ENCODE data around the gene CPB2. TPM values are rescaled to one million over a fixed set of nuclear protein-coding genes. Genes with fewer than 3 reads are reported as not detected.
A peak's percentile ranks its signal among the peaks of the same experiment; 100 is the strongest.

CPB2 gene
- polyA plus RNA-seq, 4 donors, result 0.16 to 1.8 (median 0.20) TPM

DNA sequence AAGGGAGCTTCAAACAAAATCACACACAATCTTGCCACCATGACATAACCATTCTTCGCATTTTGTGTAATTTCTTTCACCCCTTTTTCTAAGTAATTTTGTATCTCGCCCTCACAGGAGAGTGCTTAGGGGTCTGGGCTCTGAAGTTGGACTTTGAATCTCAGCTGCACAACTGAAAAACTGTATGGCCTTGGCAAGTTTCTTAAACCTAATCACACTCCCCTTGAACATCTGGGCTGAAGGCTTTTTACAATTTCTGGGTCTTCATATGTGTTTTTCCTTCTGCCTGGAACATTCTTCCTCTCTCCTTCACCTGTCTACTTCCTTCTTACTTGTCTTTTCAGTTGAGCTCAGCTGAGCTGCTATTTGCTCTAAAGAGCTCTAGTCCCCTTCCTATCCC, 24.3 kb upstream of the CPB2 start:
- no peak for DNase-seq (ENCODE audit: low read depth in 4 of 4, low spot score in 2 of 4)

DNA sequence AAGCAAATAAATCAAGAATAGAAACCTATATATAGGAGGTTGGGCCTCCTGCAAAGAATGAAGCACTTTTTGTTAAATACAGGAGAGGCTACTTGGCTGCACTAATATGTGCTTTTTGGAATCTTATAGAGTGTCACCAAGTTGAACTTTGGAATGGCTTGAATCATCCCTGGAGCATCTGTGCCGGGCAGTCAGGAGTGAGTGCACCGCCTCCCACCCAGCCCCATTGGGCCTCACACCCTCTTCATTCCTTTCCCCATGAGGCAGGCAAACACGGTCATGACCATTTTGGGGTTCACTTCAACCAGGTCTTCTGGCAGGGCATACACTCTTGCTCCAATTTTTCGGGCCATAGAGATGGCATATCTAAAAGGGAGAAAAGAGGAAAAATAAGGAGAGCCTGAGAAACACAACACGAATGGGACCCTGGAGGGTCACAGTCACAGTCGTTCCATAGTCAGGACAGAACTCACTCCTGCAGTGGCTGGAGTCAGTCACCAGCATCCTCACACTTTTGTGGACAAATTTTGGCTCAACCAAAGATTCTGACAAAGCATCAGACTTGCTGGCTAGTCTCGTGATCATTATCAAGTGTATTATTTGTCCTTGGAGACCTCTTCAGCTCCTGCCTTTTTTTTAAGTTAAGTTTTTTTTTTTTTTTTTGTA, 22.7 kb upstream of the CPB2 start:
- DNase-seq (ENCODE audit: low read depth in 4 of 4, low spot score in 2 of 4), result no peak

DNA sequence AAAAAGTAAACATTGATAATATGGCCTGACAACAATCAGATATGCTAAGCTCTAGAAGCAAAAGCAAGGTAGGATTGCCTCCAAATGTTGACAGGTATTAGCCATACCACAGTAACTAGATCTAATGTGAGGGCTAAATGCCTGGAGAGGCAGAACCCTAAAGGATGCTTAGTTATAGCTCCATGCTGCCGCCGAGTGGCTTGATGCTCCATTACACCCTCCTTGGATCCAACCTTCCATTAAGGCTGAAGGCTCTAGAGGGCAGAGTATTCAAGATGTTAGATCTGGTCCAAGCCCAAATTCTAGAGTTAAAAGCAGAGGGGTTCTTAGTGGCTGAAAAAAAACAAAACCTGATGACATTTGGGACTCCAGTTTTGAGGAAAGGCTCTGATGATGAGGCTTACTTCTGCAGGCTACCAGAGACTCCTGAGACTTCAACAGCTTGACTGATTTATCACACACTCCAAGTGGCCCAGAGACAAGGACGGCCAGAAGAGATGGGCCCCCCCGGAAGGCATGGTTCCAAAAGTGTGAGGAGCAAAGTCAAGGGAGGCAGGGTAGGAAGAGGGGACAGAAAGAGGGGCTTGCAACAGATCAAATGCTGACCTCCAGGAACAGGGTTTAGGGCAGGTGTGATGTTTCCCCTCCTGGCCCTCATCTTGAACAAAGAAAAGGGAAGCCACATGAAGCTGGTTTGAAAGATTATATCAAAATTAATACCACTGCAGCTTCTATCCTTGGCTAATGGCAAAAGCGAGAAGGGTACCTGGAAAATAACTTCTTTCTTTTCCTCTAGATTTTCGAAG, 21.9 kb upstream of the CPB2 start:
- peak in 3 of 4 donors; percentile 42 to 78 (median 67) for DNase-seq (ENCODE audit: low read depth in 4 of 4, low spot score in 2 of 4)

DNA sequence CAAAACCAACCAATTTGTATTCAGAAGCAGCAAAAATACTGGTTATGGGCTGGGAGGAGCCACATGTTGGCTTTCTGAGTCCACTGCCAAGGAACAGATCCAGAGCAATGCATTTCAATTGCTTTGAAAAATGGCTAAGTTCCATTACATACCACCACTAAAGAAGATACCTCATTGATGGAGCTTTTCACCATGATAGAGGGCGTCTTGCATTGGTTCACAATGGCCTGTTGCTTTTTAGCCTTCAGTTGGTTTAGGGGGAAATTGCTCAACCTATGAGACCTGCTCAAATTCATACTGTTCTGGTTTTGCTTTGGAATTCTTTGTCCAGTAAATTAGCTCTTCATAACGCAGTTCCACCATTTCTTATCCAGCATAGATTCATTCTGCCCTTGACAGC, 21.2 kb upstream of the CPB2 start:
- no peak for DNase-seq (ENCODE audit: low read depth in 4 of 4, low spot score in 2 of 4)

DNA sequence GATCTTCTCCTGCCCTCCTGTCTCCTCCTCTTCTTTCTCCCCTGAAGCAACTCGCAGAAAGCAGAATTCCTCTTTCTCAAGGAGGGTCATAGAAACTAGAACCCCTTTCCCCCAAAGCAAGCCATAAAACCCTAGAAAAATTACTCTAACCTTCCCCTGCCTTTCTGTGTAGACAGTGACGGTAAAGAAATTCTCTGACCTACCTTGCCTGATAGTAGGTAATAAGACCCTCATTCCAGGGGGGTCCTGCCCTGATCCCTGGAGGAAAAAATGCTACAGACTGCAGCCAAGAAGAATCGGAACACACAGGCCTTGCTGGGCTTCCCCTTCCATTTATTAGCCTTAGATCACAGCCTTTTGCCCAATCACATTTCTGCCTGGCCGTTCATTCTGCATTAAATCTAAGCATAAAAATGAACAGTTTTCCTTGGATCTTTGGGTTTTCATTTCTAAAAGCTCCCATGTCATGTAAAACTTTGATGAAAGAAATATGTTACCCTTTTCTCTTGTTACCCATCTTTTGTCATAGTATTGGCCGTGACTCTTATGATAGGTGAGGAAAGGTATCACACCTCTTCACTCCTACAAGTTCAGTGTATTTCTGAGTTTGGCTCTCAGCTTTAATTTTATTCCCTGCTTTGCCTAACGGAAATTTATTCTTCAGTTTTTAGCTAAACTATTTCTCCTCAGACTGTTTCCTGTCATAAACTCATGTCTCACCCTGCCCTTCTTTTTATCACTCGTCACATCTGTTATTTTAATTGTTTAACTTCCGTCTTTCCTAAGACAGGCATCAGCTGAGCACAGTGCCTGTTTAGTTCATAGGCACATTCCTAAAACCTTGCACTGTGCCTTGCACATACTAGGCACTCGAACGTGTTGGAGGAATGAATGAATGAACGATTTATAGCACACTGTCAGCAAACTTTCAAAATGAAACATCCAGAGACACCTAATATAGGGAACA, 20.4 kb upstream of the CPB2 start:
- DNase-seq (ENCODE audit: low read depth in 4 of 4, low spot score in 2 of 4), result no peak

DNA sequence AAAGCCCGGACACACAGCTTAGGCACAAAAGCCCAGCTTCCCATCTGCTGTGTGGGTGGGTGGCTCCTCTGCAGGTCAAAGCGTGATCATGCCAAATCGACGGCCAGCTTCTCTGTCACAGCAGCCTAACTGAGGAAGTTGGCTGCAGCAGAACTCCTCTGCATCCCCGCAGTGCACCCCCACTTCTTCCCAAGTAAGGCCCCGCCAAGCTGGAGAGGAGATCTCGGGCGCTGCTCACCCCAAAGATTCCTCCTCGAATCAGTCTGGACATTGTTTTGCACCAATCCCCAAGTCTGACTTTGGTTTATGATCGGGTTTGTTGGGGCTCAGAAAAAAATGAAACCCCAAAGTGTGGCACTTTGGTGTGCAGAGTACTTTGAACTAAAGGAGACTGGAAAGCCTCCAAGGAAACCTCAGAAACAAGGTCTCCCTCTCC, 19.7 kb upstream of the CPB2 start:
- no peak for DNase-seq (ENCODE audit: low read depth in 4 of 4, low spot score in 2 of 4)

DNA sequence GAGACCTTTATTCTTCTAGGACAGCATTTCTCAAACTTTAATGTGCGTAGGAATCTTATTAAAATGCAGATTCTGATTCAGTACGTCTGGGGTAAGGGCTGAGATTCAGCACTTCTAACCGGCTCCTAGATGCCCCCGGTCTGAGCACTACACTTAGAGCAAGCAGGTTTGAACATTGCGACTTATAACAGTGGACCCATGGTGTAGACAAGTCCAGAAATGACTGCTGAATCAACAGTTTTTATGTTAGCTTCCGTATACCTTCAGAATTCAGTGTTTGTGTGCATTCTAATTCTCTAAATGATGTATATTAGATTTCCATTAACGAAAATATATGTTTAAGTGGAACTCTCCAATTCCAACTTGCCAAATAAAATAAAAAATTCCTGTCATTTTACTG, 17.5 kb upstream of the CPB2 start:
- no peak for DNase-seq (ENCODE audit: low read depth in 4 of 4, low spot score in 2 of 4)

DNA sequence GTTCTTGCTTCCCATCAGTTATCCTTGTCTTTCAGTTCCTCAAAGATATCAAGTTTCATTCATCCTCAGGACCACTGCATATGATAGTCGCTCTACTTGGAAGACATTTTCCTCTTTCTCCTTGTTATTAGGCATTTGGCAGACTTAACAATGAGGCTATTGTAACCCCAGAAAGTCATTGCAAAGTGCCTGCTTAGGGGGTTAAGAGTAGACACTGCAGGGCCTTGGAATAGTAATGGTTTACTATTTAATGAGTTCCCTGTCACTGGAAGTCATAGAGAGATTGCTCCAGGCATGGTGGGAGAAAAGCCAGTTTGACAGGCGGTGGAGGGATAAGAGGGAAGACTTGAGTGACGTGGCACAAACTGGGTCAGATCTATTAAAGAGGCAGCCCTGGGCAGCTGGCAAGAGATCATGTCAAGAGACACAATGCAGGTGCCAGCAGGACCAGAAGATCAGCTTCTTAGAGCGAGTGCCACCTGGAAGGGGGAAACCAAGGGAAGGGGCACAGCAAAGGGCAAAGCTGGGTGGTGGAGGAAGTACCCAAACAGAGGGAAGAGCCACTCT, 16.8 kb upstream of the CPB2 start:
- no peak for DNase-seq (ENCODE audit: low read depth in 4 of 4, low spot score in 2 of 4)

DNA sequence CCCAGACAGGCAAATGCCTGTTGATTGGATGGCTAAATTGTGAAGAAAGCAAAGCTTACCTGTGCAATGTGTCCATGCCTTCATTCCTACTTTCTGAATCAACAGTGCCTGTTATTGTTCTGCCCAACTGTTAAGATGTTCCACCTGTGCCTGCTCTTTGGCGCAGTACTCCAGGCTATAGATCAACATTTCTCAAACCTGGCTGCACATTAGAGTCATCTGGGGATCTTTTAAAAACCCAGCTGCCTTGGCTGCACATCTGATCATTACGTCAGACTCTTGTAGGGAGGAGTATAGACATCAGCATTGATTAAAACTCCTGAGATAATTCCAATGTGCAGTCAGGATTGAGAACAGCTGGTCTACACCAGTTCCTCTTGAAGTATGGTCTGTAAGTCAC, 16.2 kb upstream of the CPB2 start:
- no peak for DNase-seq (ENCODE audit: low read depth in 4 of 4, low spot score in 2 of 4)

DNA sequence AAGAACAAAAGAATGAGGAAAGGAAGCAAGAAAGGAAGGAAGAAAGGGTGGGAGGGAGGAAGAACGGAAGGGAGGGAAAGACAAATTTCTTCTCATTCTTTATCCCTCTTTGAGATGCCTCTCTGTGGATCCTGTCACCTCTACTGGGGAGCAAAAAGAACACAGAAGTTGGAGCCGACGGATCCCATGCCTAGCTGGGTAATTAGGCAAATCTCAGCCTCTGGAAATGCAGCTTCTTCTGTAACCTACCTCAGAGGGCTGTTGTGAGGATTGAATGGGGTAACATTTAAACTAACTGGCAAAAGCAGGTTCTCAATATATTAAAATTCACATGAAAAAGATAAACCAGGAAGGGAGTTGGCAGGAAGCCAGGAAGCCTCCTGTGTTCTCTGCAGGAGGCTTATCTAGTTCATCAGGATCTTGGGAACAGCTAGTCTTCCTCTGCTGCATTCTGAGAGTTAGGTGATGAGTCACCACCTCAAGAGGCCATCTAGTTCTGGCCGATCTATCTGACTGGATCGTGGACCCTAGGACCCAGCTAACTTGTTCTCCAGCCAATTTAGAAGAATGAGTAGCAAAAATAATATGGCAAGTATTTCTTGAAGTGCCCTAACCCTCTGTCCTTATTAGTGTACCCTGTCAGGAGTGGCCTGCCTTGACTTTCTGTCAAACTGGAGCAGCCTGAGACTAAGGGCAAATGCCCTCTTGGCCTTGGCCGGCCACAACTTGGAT, 15.2 kb upstream of the CPB2 start:
- no peak for DNase-seq (ENCODE audit: low read depth in 4 of 4, low spot score in 2 of 4)

DNA sequence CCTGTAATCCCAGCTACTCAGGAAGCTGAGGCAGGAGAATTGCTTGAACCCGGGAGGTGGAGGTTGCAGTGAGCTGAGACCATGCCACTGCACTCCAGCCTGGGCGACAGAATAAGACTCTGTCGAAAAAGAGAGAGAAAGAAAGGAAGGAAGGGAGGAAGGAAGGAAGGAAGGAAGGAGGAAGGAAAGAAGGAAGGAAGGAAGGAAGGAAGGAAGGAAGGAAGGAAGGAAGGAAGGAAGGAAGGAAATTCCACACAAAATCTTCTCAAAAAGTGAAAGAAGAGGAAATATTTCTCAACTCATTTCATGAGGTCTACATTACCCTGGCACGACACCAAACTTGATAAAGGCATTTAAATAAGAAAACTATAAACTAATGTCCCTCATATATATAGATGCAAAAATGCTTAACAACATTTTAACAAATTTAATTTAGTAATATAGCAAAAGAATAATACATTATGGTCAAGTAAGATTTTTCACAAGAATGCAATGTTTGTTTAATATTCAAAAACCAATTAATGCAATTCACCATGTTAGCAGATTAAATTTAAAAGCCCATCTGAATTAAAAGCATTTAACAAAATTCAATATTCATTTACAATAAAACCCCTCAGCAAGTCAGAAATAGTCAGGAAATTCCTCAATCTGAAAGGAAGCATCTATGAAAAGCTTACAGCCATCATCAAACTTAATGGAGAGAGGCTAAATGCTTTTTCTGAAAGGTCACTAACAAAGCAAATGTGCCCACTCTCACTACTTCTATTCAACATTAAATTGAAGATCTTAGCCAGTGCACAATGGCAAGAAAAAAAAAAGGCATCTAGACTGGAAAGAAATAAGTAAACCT, 12.0 kb upstream of the CPB2 start:
- no peak for DNase-seq (ENCODE audit: low read depth in 4 of 4, low spot score in 2 of 4)

DNA sequence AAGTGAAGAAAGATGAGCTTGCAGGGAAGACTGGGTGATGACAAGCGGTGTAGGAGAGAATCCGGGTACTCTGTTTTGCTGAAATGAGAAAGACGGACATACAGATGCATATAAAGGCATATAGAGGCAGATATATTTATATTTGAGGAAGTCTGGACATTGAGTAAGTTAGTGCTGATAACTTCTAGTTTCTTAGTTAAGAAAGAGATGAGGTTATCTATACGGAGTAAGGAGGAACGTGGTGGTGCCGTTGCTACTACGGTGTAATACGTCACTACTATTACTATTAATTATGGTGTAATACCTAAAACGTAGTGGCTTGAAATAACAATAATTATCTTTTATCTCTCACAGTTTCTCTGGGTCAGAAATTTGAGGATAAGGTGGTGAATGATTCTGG, 9.8 kb upstream of the CPB2 start:
- no peak for DNase-seq (ENCODE audit: low read depth in 4 of 4, low spot score in 2 of 4)

DNA sequence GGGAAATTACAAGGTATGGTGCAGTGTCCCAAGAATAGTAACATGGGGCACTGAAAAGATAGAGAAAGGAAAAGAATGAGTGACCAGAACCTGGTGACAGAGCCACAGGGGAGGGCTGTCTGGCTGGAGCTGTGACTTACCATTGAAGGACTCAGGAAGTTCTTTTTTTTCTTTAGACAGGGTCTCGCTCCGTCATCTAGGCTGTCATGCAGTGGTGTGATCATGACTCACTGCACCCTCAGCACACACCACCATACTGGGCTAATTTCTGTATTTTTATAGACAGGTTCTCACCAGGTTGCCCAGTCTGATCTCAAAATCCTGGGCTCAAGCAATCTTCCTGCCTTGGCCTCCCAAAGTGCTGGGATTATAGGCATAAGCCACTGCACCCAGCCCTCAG, 8.8 kb upstream of the CPB2 start:
- DNase-seq (ENCODE audit: low read depth in 4 of 4, low spot score in 2 of 4), result no peak

DNA sequence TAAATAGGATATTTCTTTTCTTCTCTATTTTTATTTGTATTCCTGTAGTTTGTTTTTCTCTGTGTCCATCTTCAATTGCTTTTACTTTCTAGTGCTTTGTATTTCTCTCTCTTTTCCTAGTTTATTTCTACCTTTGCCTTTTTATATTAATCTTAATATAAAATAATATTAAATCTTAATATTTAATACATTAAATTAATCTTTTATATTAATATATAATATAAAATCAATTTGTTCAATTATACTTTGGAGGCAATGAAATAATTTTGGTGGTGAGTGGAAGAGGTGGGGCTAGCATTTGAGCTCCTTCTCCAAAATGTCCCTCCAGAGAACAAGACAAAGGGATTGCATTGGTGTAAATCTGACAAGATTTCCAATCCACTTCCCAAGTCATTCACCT, 6.3 kb upstream of the CPB2 start:
- DNase-seq (ENCODE audit: low read depth in 4 of 4, low spot score in 2 of 4), result no peak

DNA sequence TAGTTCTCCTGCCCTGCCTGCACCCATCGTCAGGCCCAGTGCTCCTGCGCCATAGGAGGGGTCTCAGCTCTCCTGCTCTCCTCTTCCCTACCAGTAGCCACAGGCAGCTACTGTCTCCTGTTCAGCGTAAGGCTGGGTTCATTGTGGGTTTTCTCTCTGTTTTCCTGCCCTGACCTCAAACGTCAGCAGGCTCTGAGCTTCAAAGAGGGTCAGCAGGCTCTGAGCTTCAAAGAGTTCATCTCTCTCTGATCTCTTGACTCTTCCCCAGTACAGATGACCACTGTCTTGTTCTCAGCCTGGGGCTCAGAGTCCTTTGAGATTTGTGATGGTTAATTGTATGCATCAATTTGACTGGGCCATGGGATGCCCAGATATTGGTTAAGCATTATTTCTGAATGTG, 4.6 kb upstream of the CPB2 start:
- DNase-seq (ENCODE audit: low read depth in 4 of 4, low spot score in 2 of 4), result no peak

DNA sequence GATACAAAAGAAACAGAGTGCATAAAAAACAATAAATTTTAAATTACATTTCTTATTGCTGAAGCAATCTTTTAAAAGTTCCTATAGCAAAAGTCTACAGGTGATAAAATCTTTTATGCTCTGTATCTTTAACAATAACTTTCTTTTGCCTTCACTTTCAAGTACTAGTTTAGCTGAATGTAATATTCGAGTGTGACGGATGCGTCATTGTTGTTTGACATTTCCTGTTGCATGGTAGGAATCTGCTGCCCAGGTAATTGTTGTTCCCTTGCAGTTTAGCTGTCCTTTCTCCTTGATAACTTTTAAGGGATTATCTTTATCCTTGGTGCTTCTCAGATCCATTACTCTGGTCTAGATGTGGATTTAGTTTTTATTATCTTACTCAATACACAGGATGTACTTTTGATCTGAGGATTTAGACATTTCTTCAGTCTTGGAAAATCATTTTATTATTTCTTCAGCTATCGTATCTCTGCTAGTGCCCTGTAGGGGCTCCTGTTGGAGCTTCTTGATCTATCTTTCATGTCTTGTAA, 2.1 kb upstream of the CPB2 start:
- no peak for DNase-seq (ENCODE audit: low read depth in 4 of 4, low spot score in 2 of 4)

DNA sequence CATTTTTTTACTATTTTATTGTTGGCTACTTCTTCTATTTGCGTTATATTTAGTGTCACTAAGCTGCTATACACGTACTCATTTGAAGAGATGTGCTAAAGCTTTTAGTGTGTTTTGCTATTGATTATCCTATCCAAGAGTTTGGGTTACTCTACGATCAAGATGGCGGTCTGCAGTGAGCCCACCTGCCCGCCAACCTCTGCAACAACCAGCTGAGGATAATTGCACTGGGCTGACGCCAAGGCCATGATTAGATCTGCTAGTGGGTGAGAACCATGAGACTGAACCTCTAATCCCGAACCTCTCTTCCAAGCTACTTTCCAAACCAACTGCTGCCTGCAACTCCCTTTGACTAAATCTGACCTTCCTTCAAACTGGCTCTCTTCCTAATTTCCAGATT, 1.8 kb downstream of the CPB2 start:
- DNase-seq (ENCODE audit: low read depth in 4 of 4, low spot score in 2 of 4), result no peak

DNA sequence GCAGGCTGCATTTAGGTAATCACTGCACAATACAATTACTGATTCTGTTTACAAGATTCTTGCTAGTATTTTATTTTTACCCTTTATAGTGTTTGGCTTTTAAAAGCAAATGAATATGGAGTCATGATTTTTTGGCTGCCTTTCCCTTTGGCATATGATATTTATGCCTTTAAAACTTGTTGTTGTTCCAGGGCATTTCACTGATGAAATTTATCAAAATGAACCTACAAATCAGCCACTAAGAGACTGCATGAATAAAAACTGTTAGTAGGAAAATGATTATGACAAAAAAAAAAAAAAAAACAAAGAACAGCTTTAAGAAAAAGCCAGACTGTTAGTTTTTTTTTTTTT, 2.6 kb downstream of the CPB2 start:
- DNase-seq (ENCODE audit: low read depth in 4 of 4, low spot score in 2 of 4), result no peak
